Endometrium (tissue), 2 donors: ENCODE results near the gene ANKRD60.

Experiments used
- FAIRE-seq: peaks from 2 replicates; lab custom pipeline; 2012; peaks lifted over from hg19 to GRCh38; lab: Jason Lieb, UNC
- donor health status: control.
- donor health status: control.

ANKRD60 gene

DNA sequence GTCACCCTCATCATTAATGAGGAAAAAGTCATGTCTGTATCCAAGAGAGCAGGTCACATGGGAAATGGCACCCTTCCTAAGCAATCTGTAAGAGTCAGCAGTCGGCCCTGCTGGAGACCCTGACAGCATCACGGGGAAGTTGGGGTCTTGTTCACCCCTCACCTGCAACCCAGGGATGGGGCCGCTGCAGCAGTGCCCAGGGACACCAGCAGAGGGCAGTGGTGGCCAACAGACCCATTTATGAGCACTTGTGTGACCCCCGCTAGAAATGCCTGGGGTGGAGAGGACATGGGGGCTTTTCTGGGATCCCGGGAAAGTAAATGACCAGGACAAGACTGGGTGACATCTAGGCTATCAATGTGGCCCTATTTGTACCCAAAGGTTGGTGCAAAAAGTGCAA, 35.9 kb downstream of the ANKRD60 start:
- no peak for FAIRE-seq

DNA sequence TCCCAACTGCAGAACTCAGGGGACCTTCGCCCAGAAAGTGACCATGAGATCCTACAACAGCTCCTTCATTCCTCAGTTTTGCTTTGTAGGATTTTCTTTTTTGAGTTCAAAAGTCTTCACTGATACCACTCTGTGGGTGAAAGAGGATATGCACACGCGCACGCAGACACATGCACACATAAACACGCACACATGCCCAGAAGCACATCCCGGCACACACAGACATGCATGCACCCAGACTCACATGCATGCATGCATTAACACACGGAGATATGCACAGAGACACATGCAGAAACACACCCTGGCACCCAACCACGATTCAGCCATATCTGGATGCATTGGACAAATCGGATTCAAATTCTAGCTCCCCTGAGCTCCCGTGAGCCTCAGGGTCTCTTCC, 36.4 kb downstream of the ANKRD60 start:
- no peak for FAIRE-seq

DNA sequence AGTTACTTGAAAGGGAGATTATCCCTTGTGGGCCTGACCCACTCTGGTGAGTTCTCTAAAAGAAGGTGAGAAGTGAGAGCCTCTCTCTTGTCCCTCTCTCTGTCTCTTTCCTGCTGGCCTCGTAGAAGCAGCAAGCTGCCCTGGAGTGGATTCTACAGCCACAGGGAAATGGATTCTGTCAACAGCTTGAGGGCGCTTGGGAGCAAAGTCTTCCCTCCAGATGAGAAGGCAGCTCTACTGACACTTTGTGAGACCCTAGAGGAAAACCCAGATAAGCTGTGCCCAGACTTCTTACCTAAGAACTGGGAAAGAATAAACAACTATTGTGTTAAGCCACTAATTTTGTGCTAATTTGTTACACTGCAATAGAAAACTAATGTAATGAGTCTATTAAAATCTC, 39.9 kb downstream of the ANKRD60 start:
- no peak for FAIRE-seq

DNA sequence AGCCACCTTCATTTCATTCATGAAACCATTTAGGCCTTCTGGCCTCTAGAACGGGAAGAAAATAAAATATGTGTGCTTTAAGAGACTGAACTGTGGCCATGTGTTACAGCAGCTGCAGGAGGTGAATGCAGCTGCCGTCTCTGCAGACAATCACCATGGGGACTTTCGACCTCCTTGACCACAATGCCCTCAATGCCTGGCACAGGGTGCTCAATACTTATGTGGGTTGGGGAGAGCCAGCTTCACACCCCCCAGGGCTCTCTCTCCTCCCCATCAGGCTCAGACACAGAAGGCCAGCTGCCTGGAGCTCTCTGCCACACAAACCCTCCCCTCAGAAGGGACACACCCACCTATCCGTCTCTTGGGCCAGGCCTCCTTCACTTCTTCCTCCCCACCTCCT, 43.5 kb downstream of the ANKRD60 start:
- no peak for FAIRE-seq

DNA sequence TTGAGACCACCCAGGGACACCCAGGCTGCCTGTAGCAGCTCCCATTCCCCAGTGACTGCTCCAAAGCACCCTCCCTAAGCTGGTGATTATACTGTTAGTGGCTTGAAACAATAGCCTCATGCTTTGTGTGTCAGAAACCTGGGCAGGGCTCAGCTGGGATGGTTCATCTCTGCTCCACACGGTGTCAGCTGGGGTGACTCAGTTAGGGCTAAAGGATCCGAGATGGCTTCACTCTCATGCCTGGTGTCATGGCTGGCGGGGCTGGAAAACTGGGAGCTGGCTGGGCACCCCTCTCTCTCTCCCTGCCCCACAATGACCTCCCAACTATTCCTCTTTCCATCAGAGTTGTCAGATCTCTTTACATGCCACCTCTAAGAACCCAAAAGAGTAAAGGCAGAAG, 44.4 kb downstream of the ANKRD60 start:
- FAIRE-seq: no peak

DNA sequence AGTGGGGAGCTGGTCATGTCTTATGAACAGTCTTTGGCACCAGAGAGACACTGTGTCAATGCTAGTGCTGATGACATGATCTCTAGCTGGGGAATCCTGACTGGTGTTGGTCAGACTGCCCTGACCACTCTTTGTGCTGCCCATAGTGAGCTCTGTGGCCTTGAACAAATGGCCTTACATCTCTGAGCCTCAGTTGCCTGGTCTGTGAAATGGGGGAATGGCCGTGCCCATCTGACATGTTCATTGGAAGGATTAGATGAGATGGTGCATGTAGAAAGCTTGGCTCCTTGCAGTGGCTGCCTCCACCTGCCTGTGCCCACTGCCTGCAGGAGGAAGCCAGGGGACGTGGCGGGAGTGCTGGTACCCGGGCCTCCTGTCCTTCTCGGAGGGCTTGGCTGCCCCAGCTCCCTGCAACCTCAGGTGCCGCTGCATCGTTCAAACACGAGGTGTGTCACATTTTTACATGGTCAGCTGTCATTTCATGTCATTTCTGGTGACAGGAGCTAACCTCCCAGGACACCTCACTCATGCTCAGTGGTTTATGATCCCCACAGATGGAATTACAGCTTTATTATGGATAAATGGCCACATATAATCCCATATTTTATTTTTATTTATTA, 45.8 kb downstream of the ANKRD60 start:
- no peak for FAIRE-seq

DNA sequence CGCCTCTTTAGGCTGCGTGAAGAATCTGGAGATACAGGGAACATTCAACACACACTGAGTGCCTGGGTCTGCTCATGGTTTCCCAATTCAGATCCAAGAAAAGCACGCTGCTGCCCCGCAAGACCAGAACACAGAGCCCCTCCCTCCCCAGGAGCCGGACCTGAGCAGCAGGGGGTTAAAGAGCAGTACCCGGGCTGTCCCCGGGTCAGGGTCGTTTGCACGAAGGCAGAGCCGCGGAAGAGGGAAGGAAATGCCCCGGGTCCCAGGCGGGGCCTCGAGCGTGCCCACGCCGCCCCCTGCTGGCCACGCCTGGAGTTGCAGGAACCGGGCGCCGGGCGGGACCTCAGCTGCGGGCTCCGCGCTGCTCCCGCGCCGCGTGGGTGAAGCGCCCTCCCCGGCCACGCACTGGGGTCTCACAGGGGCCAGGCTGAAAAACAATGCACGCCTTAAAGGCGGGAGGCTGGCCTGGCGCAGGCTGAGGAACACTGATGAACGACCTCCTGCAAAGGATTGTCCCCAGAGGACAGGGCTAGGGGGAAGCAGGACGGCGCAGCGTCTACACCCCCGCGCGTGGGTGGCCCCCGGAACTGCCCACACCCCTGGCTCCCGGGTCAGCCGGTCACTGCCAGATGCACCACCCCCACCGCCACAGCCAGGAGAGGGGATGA, 48.9 kb downstream of the ANKRD60 start:
- FAIRE-seq: no peak

DNA sequence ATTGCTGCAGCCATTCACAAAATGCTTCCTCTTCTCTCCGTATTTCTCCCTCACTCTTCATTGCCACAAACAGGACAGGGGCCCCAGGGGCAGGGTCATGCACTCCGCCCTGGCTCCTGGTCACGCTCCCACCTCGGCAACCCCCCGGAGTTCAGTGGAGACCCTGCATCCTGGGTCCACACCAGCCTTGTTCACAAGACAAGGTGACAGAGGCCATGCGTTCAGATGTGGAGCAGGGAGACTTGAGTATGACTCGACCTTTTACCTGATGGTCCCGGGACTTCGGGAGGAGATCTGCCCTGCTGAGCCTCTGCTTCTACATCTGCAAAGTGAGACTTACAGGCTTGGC, 49.4 kb downstream of the ANKRD60 start:
- FAIRE-seq: no peak

DNA sequence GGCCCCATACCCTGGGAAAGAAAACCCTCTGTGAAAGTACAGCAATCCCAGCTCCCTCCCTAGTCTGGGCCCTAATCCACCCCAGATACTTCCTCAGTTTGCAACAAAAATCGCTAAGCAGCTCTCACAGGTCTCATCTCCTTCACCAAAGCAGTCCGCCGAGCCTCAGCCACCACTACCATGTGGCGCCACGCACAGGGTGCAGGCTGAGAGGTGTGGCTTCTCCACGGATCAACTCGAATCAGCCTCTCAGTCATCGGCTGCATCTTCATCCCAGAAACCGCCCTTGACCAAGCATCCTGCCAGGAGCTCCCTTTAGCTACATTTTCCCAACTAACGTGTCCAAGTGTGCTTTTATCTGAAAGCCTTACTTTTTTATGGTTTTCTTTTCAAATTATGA, 50.7 kb downstream of the ANKRD60 start:
- FAIRE-seq: no peak

DNA sequence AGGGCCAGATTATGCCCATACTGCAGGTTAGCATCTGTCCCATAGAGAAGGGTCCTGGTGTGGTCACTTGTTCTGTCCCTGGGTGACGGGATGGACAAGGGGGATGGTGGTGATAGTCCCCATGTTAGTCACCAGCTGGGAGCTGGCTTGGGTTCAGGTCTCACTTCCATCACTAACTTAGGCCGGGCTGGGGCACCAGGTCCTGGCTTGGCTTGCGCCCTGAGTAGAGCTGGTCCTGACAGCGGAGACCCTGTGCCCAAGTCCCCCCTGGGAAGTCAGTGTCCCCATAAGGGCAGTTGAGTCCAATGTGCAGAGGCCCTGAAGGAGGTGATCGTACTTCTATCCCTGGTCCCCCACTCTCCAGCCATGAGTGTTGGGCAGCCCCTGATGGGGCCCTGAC, 52.6 kb downstream of the ANKRD60 start:
- FAIRE-seq: no peak

DNA sequence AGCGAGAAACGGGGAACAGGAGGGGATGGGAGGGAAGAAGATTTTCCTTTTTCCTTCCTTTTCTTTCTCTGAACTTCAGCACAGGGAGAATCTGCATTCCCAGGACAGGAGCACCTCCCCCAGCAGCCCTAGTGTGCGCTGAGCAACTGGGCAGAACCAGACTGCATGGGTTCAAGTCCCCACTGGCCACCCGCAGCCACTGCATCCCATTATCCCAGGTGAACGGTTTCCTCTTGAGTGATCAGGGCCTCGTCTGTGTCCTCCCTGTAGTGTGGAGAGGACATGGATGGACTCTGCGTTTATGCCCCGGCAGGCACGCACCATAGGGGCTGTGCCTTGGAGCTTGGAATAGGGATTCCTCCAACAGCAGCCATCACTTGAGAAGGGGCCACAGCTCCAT, 53.0 kb downstream of the ANKRD60 start:
- FAIRE-seq: no peak

DNA sequence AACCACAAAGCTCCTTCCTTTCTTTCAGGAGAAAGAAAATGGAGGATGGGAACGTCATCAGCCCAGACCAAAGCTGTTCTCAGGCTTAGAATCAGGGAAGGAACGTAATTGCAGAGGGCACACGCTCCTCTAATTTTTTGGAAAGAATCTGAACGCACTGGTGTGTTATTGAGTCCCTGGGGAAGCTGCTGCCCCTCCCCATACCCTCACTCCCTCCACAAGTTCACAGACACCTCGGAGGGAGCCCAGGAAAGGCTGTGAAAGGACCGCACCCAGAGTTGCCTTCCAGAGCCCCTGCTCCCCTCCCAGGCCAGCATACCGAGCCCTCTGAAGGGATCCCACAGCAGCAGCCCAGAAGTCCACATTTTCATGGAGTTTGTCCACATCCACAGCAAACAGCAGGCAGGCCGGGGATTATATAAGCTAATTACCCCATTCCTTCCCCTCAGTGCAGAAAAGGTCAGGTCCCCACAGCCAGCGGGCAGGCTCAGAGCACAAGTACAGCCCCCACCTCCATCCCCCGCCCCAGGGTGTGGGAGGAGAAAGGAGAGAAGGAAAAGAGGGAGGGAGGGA, 53.7 kb downstream of the ANKRD60 start:
- FAIRE-seq: no peak

DNA sequence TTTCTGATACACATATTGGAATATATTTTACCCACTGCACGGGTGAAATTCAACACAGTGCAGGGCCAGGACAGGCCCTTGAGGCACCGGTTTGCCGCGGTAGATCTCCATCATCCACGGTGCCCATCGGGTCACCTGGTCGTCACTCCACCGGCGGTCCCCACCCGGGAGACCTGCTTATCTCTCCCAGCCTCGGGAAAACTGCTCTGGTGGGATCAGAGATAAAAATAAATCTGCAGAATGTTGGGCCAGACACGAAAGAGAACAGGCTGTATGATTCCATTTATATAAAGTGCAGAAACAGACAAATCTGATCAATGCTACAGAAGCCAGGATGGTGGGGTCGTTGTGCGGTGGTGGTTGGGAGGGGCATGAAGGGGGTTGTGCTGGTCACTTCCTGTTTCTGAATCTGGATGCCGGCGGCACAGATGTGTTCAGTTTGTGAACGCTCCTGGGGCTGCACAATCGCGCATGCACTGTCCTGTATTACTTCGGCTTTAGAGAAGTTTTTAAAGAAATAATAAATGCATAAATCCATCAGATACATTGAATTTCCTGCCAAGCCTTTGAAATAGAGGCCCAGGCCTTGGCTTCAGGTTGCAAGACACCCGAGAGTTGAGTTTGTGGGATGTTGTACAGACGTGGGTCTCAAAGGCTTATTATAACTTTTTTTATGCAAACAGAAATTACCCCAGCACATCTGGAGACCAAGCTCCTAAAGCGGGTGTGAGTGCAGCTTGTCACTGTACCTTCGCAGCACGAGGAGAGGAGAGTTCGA, 54.3 kb downstream of the ANKRD60 start:
- no peak for FAIRE-seq

DNA sequence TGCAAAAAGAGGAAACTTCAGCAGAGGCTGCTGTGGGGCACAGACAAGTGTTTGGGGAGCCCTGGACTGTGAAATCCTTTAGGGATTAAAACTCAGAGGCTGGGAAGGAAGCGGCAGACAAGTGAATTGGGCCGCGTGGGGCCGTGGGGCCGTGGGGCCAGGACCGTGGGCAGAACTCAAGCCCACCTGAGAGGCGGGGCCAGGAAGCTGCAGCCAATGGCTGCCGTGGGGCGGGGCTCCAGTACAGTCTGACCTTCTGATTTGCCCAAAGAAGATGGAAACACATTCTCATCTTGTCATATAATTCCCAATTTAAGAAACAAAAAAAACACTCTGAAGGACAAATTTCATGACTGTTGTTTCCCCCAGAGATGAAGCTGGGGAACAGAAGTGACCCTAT, 55.4 kb downstream of the ANKRD60 start:
- no peak for FAIRE-seq

DNA sequence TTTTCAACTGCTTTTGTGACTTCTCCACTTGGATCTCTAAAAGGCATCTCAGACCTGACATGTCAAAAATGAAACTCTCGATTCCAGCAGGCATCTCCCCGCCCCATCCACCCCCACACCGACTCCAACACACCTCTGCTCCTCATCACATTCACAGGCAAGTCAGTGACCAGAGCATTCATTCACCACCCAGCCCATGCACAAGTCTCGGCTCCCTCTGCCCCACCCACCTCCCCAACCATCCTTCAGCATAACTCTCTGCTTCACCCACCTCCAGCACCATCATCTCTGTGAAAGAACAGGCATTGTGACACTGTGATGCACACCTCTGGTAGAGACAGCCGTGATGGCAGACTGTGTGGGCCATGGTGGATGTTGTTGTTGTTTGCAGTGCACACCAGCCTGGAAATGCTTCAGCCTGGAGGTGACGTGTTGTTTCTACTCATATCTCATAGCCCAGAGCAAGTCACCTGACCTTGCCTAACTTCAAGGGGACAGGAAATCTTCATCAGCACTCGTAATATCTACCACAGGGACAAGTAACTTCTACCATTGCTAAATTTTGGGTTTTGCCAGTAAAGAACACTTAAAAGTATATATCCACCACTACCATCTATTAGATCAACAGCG, 56.5 kb downstream of the ANKRD60 start:
- FAIRE-seq: no peak

DNA sequence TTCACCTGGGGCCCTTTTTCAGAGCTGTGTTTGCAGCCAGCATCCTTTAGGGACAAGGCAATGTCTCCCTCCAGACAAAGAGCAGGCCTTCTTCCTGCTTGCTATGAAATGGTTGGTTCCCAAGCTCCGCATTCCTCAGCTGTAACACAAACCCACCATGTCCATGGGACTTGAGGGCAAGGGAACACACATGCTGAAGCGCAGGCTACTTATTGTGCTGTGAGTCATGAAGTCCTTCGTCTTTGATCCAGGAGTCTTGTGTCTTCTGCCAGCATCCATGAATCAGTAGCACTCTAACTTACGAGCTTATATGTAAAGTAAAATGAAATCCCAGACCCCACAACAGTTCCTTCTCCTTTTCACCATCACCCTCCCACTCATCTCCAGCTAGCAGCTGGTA, 59.0 kb downstream of the ANKRD60 start:
- FAIRE-seq: no peak

DNA sequence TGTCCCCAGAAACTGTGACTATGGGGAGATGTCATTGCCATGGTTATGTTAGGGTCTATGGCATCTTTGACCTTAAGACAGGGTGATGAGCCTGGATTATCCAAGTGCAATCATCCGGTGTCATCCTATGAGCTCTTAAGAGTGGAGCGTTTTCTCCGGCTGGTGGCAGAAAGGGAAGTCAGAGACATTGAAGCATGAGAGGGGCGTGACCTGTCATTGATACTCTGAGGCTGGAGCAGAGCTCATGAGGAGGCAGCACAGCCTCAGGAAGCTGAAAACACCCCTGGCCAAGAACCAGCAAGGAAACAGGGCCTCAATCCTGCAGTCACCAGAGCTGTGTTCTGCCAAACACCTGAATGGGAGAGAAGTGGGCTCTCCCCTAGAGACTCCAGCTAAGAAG, 59.6 kb downstream of the ANKRD60 start:
- FAIRE-seq: no peak

DNA sequence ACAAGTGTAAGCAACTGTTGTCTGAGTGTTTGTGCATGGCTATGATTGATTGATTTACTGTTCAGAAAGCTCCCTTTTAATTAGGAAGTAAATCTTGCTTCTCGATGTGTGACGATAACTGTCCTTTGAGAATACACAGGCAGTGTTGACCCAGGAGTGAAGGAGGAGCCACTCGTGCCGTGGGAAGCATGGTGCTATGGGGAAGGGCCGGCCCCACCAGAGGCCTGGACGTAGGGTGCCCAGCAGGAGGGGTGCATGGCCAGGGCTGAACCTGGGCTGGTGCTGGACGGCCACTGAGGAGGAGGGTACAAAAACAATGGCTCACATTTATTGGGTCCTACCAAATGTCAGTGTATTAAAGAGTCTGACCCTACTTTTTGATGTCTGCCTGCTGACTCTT, 60.7 kb downstream of the ANKRD60 start:
- no peak for FAIRE-seq
